HepG2 (cell line): ENCODE measurements around the gene PFN1. TPM values are rescaled to one million over a fixed set of nuclear protein-coding genes. Genes with fewer than 3 reads are reported as not detected.
A peak's percentile ranks its signal among the peaks of the same experiment; 100 is the strongest.

Experiments
- ATAC-seq: fragments of 200-7000 bp; cut with Tn5 transposase; 3 replicates; pipeline ENCODE4 v1.9.1; 2020; ENCODE audit warnings: mild to moderate bottlenecking, moderate library complexity
- BruUV-seq: library from RNA; stranded (reverse); fragments of 400-500 nt; replicated peaks from 2 replicates; lab custom pipeline; 2021; lab: Mats Ljungman, UMichigan
- CTCF ChIA-PET: fragments of 300-600 bp; formaldehyde crosslinking; extraction: SDS; loops from one replicate; lab custom pipeline; 2021; ENCODE audit warnings: low total read pairs, inconsistent platforms, low intra/inter-chr PET ratio; lab: Yijun Ruan, JAX
- POLR2A ChIA-PET: fragments of 350-600 bp; sonication (Branson Sonifier 250); formaldehyde crosslinking; loops from one replicate; lab custom pipeline; 2020; ENCODE audit warnings: antibody characterized with exemption, inconsistent platforms; lab: Yijun Ruan, JAX
- DNase-seq: peaks from one replicate; pipeline ENCODE4 v3.0.0-alpha.2; 2015; ENCODE audit warnings: low spot score
- FAIRE-seq: peaks from 3 replicates; lab custom pipeline; 2011; peaks lifted over from hg19 to GRCh38; lab: Jason Lieb, UNC
- H2AFZ ChIP-seq: one replicate; pipeline ENCODE4 v1.6.1; 2011; ENCODE audit warnings: low read length, inconsistent platforms
- H3K27ac ChIP-seq: fragments of 300-600 bp; 3 replicates; pipeline ENCODE4 v1.8.0; 2011; ENCODE audit warnings: mixed run types, mild to moderate bottlenecking, mixed read lengths, low read length, inconsistent platforms; ENCODE audit not compliant: insufficient read depth; ENCODE audit errors: extremely low read length
- H3K27me3 ChIP-seq, 2 experiments: fragments of 200-600 bp in 1 of 2; 2 replicates in 1 of 2; 3 replicates in 1 of 2; pipeline versions ENCODE4 v1.6.0 to v1.8.0; 2011; ENCODE audit warnings: low read length in 2 of 2, mild to moderate bottlenecking in 2 of 2, moderate library complexity in 2 of 2, inconsistent platforms in 1 of 2; ENCODE audit not compliant: insufficient read depth in 2 of 2, control insufficient read depth in 1 of 2
- H3K36me3 ChIP-seq, 2 experiments: fragments of 200-600 bp in 1 of 2; replicated peaks in 1 of 2; 2 replicates in 1 of 2; 3 replicates in 1 of 2; pipeline versions ENCODE4 v1.5.1 to v1.8.0; 2011; ENCODE audit warnings: low read length in 2 of 2, inconsistent platforms in 1 of 2; ENCODE audit not compliant: insufficient read depth in 2 of 2, control insufficient read depth in 1 of 2
- H3K4me1 ChIP-seq: 2 replicates; pipeline ENCODE4 v1.5.1; 2012; ENCODE audit warnings: low read length, inconsistent platforms; ENCODE audit not compliant: insufficient read depth
- H3K4me2 ChIP-seq: 2 replicates; pipeline ENCODE4 v1.6.0; 2011; ENCODE audit warnings: low read depth, low read length, inconsistent platforms
- H3K4me3 ChIP-seq, 3 experiments: fragments of 200-600 bp in 1 of 3; sonication (generic), shearing (Covaris generic) in 1 of 3; replicated peaks in 1 of 3; 2 replicates each; pipeline ENCODE4 v1.5.1; 2011 to 2016; ENCODE audit warnings: low read length in 3 of 3, inconsistent platforms in 2 of 3, low read depth in 2 of 3, mild to moderate bottlenecking in 2 of 3, control low read depth in 1 of 3, mixed read lengths in 1 of 3; ENCODE audit not compliant: insufficient read depth in 1 of 3
- H3K79me2 ChIP-seq: one replicate; pipeline ENCODE4 v1.6.1; 2011; ENCODE audit warnings: low read length, inconsistent platforms; ENCODE audit not compliant: insufficient read depth
- H3K9ac ChIP-seq: 2 replicates; pipeline ENCODE4 v1.6.0; 2011; ENCODE audit warnings: mild to moderate bottlenecking, low read depth, low read length, inconsistent platforms; ENCODE audit not compliant: insufficient read depth
- H3K9me3 ChIP-seq: 2 replicates; pipeline ENCODE4 v1.5.1; 2012; ENCODE audit warnings: mild to moderate bottlenecking, low read length
- H4K20me1 ChIP-seq: 2 replicates; pipeline ENCODE4 v1.6.0; 2011; ENCODE audit warnings: inconsistent platforms, mild to moderate bottlenecking, low read length, moderate library complexity; ENCODE audit not compliant: insufficient read depth
- FOXK2 ChIP-seq: fragments of 450-650 bp; IDR thresholded peaks from 2 replicates; pipeline ENCODE4 v1.6.1; 2016
- FOXO1 ChIP-seq: sonication (generic); formaldehyde crosslinking; IDR thresholded peaks from 2 replicates; pipeline ENCODE4 v1.4.0; 2020; ENCODE audit warnings: missing genetic modification reagents
- GFI1 ChIP-seq: sonication (generic); formaldehyde crosslinking; IDR thresholded peaks from 2 replicates; pipeline ENCODE4 v1.5.0; 2020; ENCODE audit warnings: missing genetic modification reagents, mild to moderate bottlenecking, borderline replicate concordance
- HNF4A ChIP-seq: sonication (generic); formaldehyde crosslinking; IDR thresholded peaks from 2 replicates; pipeline ENCODE4 v1.4.0; 2020; ENCODE audit warnings: missing genetic modification reagents
- KDM5A ChIP-seq: fragments of 200-600 bp; sonication (generic); IDR thresholded peaks from 2 replicates; pipeline ENCODE4 v1.7.0; 2018; ENCODE audit warnings: antibody characterized with exemption, mild to moderate bottlenecking, low read length, borderline replicate concordance
- MBD4 ChIP-seq: IDR thresholded peaks from 2 replicates; pipeline ENCODE4 v1.6.1; 2012; ENCODE audit warnings: low read length, inconsistent platforms, borderline replicate concordance
- PHF21A ChIP-seq: sonication (generic); formaldehyde crosslinking; IDR thresholded peaks from 2 replicates; pipeline ENCODE4 v1.5.0; 2020; ENCODE audit warnings: mild to moderate bottlenecking, missing genetic modification reagents
- POLR2A ChIP-seq, 2 experiments: IDR thresholded peaks; 2 replicates each; pipeline ENCODE4 v1.6.1; 2011; ENCODE audit warnings: low read depth in 2 of 2, low read length in 2 of 2, mild to moderate bottlenecking in 1 of 2, moderate library complexity in 1 of 2; ENCODE audit not compliant: insufficient read depth in 1 of 2
- POLR2G ChIP-seq: fragments of 200-400 bp; formaldehyde crosslinking; IDR thresholded peaks from 2 replicates; pipeline ENCODE4 v1.6.1; 2018; ENCODE audit warnings: mild to moderate bottlenecking, low read depth, low read length, moderate library complexity
- RARG ChIP-seq: sonication (generic); formaldehyde crosslinking; IDR thresholded peaks from 2 replicates; pipeline ENCODE4 v1.4.0; 2020; ENCODE audit warnings: low read depth, mild to moderate bottlenecking, missing genetic modification reagents
- ZFP37 ChIP-seq: sonication (generic); formaldehyde crosslinking; IDR thresholded peaks from 2 replicates; pipeline ENCODE4 v1.4.0; 2020; ENCODE audit warnings: missing genetic modification reagents, borderline replicate concordance
- ZNF205 ChIP-seq: IDR thresholded peaks from 2 replicates; pipeline ENCODE4 v1.6.1; 2018; ENCODE audit warnings: missing biosample characterization, missing genetic modification reagents
- ZNF263 ChIP-seq: sonication (generic); formaldehyde crosslinking; IDR thresholded peaks from 2 replicates; pipeline ENCODE4 v1.4.0; 2020; ENCODE audit warnings: missing genetic modification reagents
- ZNF292 ChIP-seq: sonication (generic); formaldehyde crosslinking; IDR thresholded peaks from 2 replicates; pipeline ENCODE4 v1.8.1; 2022; ENCODE audit warnings: mild to moderate bottlenecking, low read depth, missing genetic modification reagents, borderline replicate concordance
- ZNF354B ChIP-seq: sonication (generic); formaldehyde crosslinking; IDR thresholded peaks from 2 replicates; pipeline ENCODE4 v1.8.0; 2022; ENCODE audit warnings: mild to moderate bottlenecking, missing genetic modification reagents
- ZNF546 ChIP-seq: sonication (generic); formaldehyde crosslinking; conservative IDR thresholded peaks from 2 replicates; pipeline ENCODE4 v1.8.1; 2023; ENCODE audit warnings: mild to moderate bottlenecking, missing genetic modification reagents
- ZNF556 ChIP-seq: sonication (generic); formaldehyde crosslinking; IDR thresholded peaks from 2 replicates; pipeline ENCODE4 v1.4.0; 2020; ENCODE audit warnings: mild to moderate bottlenecking, missing genetic modification reagents, borderline replicate concordance
- WGBS: methylation state at CpG from one replicate; pipeline ENCODE4 v1.1.6; 2017; ENCODE audit warnings: low lambda C conversion rate; 5-methylcytosine and 5-hydroxymethylcytosine counted together
- in situ Hi-C: cut with HindIII; loops from 2 replicates; pipeline ENCODE4 v1.10.0; 2017; ENCODE audit warnings: low pct_unique_long_range_greater_than_20kb; ENCODE audit not compliant: extremely low pct_ligation_motif_present
- intact Hi-C: fragments of 100-400 bp; cut with micrococcal nuclease; formaldehyde crosslinking; loops from one replicate; pipeline ENCODE4 v1.10.0; 2022; ENCODE audit not compliant: unreplicated experiment
- polyA plus RNA-seq, 8 experiments: library from polyadenylated mRNA; depleted of rRNA in 3 of 8; stranded (reverse) in 7 of 8; unstranded in 1 of 8; fragments of >200 nt; fragmentation: Illumina TruSeq in 4 of 8; extraction: Trizol in 4 of 8; gene quantifications; 2 replicates each; pipeline versions ENCODE4 v1.2.1 to v1.2.3, GENCODE V29; 2011 to 2016; ENCODE audit warnings: low read depth in 4 of 8, missing spikeins in 1 of 8, mixed read lengths in 1 of 8; ENCODE audit not compliant: insufficient read depth in 1 of 8
- total RNA-seq, 5 experiments: library from RNA; depleted of rRNA; stranded (reverse); fragments of >200 nt; fragmentation: Illumina TruSeq; extraction: Trizol; gene quantifications; 2 replicates each; pipeline ENCODE4 v1.2.3, GENCODE V29; 2016; ENCODE audit warnings: low read depth in 1 of 5
- TF ChIP-seq, protein P1 (sequence below): IDR thresholded peaks from 2 replicates; pipeline ENCODE4 v1.6.1; 2016; ENCODE audit warnings: missing compliant biosample characterization, missing genetic modification reagents, borderline replicate concordance
- TF ChIP-seq, protein P2 (sequence below): sonication (generic); formaldehyde crosslinking; IDR thresholded peaks from 2 replicates; pipeline ENCODE4 v1.4.0; 2020; ENCODE audit warnings: mild to moderate bottlenecking, missing genetic modification reagents
- TF ChIP-seq, protein P3 (sequence below): sonication (generic); formaldehyde crosslinking; IDR thresholded peaks from 2 replicates; pipeline ENCODE4 v1.8.0; 2022; ENCODE audit warnings: mild to moderate bottlenecking, missing genetic modification reagents, moderate library complexity

Gene PFN1
- total and polyA plus RNA-seq, 2 of the 13 experiments (the other 11 are each of a cell fraction or from before 2014, with no cell fraction given) = 494 to 613 TPM

DNA sequence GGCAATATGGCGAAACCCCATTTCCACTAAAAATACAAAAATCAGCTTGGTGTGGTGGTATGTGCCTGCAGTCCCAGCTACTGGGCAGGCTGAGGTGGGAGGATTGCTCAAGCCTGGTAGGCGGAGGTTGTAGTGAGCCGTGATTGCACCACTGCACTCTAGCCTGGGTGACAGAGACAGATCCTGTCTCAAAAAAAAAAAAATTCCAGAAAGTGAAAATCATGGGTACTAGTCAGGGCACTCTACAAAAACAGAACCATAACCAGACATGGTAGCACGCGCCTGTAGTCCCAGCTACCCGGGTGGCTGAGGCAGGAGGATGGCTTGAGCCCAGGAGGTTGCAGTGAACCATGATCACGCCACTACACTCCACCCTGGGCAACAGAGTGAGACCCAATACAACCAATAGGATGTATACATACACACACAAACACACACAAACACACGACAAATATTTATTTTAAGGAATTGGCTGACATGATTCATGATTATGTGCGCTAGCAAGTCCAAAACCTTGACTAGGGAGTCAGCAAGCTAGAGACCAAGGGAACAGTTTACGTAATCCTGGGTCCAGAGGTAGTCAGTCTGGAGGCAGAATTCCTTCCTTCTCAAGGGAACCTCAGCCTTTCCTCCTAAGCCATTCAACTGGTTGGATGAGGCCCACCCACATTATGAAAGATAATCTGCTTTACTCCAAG lies 27.8 kb downstream of the PFN1 start:
- H3K9ac ChIP-seq = no peak overlapping the region
- ChIA-PET CTCF (no interaction called here), POLR2A (interaction anchor here (0.6 to 3.0 kb wide), 14 partner anchors 8 to 216 kb away, joined by 3 to 35 read pairs (median 5); partner anchors contain the start of genes ENO3, INCA1, PELP1 and PFN1)
- peaks cover 22% of the 10 kb centered on the region for H3K4me1 ChIP-seq
- H4K20me1 ChIP-seq = no peaks in the 10 kb centered on the region
- BruUV-seq = no TSS peak
- no peaks in the 10 kb centered on the region for H3K36me3 ChIP-seq
- peak; percentile 95 for ATAC-seq
- H3K79me2 ChIP-seq = no peaks in the 10 kb centered on the region
- peak; percentile 65 for DNase-seq
- no peak overlapping the region for H2AFZ ChIP-seq
- WGBS = 4% methylated on average over 10 of the region's 10 CpGs
- FAIRE-seq = peak; percentile 99
- intact Hi-C loops = no loop called here
- peak overlapping the region; percentile 14 to 57 (median 26) for H3K4me3 ChIP-seq
- no peaks in the 10 kb centered on the region for H3K27me3 ChIP-seq
- in situ Hi-C loops = no loop called here
- peak overlapping the region; percentile 53 for H3K27ac ChIP-seq
- no peaks in the 10 kb centered on the region for H3K9me3 ChIP-seq
- H3K4me2 ChIP-seq = peak overlapping the region; percentile 75
- TF ChIP-seq PHF21A (CRISPR knock-in tag) (peak; percentile 66; the same call in 1 of the 2 replicates), FOXK2 (0 out of 2 replicates have a peak, but pooled peaks have one; percentile 27), ZNF354B (CRISPR knock-in tag) (no peak), POLR2A (IDR thresholded peaks at IDR 0.05; ENCODE audit: insufficient read depth in 1 of 2, low read depth in 2 of 2, low read length in 2 of 2) (peak in 1 of 2 experiments; percentile 14; a peak in 1 of 4 replicates), MBD4 (no peak), POLR2G (no peak), HNF4A (CRISPR knock-in tag) (0 out of 2 replicates have a peak, but pooled peaks have one; percentile 51), FOXO1 (CRISPR knock-in tag) (peak; percentile 3; the same call in 1 of the 2 replicates), GFI1 (CRISPR knock-in tag) (peak; percentile 67; the same call in 1 of the 2 replicates), ZNF556 (no peak; the same call in 1 of the 2 replicates), RARG (no peak), ZNF292 (CRISPR knock-in tag) (peak; percentile 54; the same call in 1 of the 2 replicates), ZNF263 (CRISPR knock-in tag) (no peak), ZNF205 (CRISPR knock-in tag) (peak; percentile 47; the same call in 1 of the 2 replicates), KDM5A (no peak), ZNF546 (CRISPR knock-in tag) (no peak), ZFP37 (CRISPR knock-in tag) (no peak)
- TF ChIP-seq, protein P1, sequence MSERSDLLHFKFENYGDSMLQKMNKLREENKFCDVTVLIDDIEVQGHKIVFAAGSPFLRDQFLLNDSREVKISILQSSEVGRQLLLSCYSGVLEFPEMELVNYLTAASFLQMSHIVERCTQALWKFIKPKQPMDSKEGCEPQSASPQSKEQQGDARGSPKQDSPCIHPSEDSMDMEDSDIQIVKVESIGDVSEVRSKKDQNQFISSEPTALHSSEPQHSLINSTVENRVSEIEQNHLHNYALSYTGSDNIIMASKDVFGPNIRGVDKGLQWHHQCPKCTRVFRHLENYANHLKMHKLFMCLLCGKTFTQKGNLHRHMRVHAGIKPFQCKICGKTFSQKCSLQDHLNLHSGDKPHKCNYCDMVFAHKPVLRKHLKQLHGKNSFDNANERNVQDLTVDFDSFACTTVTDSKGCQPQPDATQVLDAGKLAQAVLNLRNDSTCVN (CRISPR knock-in tag) = peak; percentile 92; the same call in 1 of the 2 replicates
- TF ChIP-seq, protein P2, sequence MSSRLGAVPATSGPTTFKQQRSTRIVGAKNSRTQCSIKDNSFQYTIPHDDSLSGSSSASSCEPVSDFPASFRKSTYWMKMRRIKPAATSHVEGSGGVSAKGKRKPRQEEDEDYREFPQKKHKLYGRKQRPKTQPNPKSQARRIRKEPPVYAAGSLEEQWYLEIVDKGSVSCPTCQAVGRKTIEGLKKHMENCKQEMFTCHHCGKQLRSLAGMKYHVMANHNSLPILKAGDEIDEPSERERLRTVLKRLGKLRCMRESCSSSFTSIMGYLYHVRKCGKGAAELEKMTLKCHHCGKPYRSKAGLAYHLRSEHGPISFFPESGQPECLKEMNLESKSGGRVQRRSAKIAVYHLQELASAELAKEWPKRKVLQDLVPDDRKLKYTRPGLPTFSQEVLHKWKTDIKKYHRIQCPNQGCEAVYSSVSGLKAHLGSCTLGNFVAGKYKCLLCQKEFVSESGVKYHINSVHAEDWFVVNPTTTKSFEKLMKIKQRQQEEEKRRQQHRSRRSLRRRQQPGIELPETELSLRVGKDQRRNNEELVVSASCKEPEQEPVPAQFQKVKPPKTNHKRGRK = no peak
- TF ChIP-seq, protein P3, sequence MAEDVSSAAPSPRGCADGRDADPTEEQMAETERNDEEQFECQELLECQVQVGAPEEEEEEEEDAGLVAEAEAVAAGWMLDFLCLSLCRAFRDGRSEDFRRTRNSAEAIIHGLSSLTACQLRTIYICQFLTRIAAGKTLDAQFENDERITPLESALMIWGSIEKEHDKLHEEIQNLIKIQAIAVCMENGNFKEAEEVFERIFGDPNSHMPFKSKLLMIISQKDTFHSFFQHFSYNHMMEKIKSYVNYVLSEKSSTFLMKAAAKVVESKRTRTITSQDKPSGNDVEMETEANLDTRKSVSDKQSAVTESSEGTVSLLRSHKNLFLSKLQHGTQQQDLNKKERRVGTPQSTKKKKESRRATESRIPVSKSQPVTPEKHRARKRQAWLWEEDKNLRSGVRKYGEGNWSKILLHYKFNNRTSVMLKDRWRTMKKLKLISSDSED (CRISPR knock-in tag) = no peak
